Measurements from ENCODE around the gene PPIL1. TPM values are rescaled to one million over a fixed set of nuclear protein-coding genes. Genes with fewer than 3 reads are reported as not detected.

Gene PPIL1
- total and polyA plus RNA-seq, 5 experiments from 2014 or later, result 10.3 to 34.2 (median 27.1) TPM

- Mint-ChIP-seq H3K36me3 (peaks cover 0 to 2% (median under 1%) of the 10 kb centered on the region in 3 donors), H3K4me3 (peak overlapping the region; percentile 79 to 93 (median 89)), H3K27ac (peak overlapping the region in 9 of 10 donors; percentile 3 to 98 (median 94)), H3K4me1 (peaks cover 17 to 49% (median 35%) of the 10 kb centered on the region in 4 donors), H3K9me3 (no peaks in the 10 kb centered on the region), H3K27me3 (no peaks in the 10 kb centered on the region)
- POLR2A ChIA-PET, result interaction anchor here (0.7 to 4.6 kb wide), 5 partner anchors 12 to 98 kb away, joined by 3 to 32 read pairs (median 9); partner anchors contain the start of genes MTCH1 and PPIL1
- no peak for ATAC-seq
- no peak for DNase-seq
These were observed 12.5 kb upstream of the PPIL1 start for GRCh38 chr6:36886950-36887618.

GRCh38 chr6:36885461-36886401 is 11.1 kb upstream of the PPIL1 start, which contains the start of gene C6orf89:
TSS of gene C6orf89 (plus strand) at chr6:36885952. CDS start at chr6:36899445, 13,493 bp downstream.
- POLR2A ChIA-PET, result interaction anchor here (0.6 to 4.6 kb wide), 19 partner anchors 11 to 376 kb away, joined by 3 to 32 read pairs (median 3); partner anchors contain the start of genes MTCH1, PI16, PIM1 and PPIL1
- ATAC-seq (peak; percentile 96 to 98), DNase-seq (peak; percentile 92 to 99 (median 97))
- no peaks in the 10 kb centered on the region for H3K36me3 Mint-ChIP-seq
- peak within 1 kb of the TSS; percentile 79 to 93 (median 89) for H3K4me3 Mint-ChIP-seq
- peaks cover 17 to 44% (median 35%) of the 10 kb centered on the region in 4 donors for H3K4me1 Mint-ChIP-seq
- peak within 1 kb of the TSS; percentile 90 to 98 (median 96) for H3K27ac Mint-ChIP-seq
- no peaks in the 10 kb centered on the region for H3K27me3 Mint-ChIP-seq
- no peaks in the 10 kb centered on the region for H3K9me3 Mint-ChIP-seq

GRCh38 chr6:36884610-36885009 is 10.0 kb upstream of the PPIL1 start:
- peaks cover 15 to 40% (median 33%) of the 10 kb centered on the region in 4 donors for H3K4me1 Mint-ChIP-seq
- no peaks in the 10 kb centered on the region for H3K36me3 Mint-ChIP-seq
- H3K9me3 Mint-ChIP-seq, result no peaks in the 10 kb centered on the region
- peaks cover 0 to 1% (median 0%) of the 10 kb centered on the region in 5 donors for H3K27me3 Mint-ChIP-seq
- DNase-seq (no peak), ATAC-seq (no peak)
- peak overlapping the region; percentile 37 to 98 (median 82) for H3K27ac Mint-ChIP-seq
- no peak overlapping the region for H3K4me3 Mint-ChIP-seq
- POLR2A ChIA-PET, result interaction anchor here (0.6 to 4.6 kb wide), 7 partner anchors 9 to 287 kb away, joined by 3 to 32 read pairs (median 17); partner anchors contain the start of genes MTCH1, PIM1 and PPIL1

GRCh38 chr6:36875250-36875633 is 639 bp upstream of the PPIL1 start:
- no peak for DNase-seq
- H3K4me1 Mint-ChIP-seq, result peaks cover 13 to 40% (median 37%) of the 10 kb centered on the region in 4 donors
- peak overlapping the region; percentile 86 to 99 (median 98) for H3K4me3 Mint-ChIP-seq
- H3K27ac Mint-ChIP-seq, result peak overlapping the region; percentile 94 to 100 (median 99)
- H3K36me3 Mint-ChIP-seq, result peaks cover 0 to 17% (median 7%) of the 10 kb centered on the region in 3 donors
- POLR2A ChIA-PET, result interaction anchor here (0.6 to 3.6 kb wide), 10 partner anchors 10 to 365 kb away, joined by 3 to 32 read pairs (median 4); partner anchors contain the start of genes C6orf89 and MTCH1
- no peak for ATAC-seq
- no peaks in the 10 kb centered on the region for H3K9me3 Mint-ChIP-seq
- H3K27me3 Mint-ChIP-seq, result peaks cover 3 to 15% (median 7%) of the 10 kb centered on the region in 5 donors

GRCh38 chr6:36873612-36874442 is 776 bp downstream of the PPIL1 start:
- Mint-ChIP-seq H3K9me3 (no peaks in the 10 kb centered on the region), H3K4me3 (peak overlapping the region; percentile 86 to 99 (median 98)), H3K27me3 (peaks cover 3 to 7% (median 6%) of the 10 kb centered on the region in 5 donors), H3K27ac (peak overlapping the region; percentile 94 to 100 (median 99)), H3K4me1 (peaks cover 16 to 46% (median 45%) of the 10 kb centered on the region in 4 donors), H3K36me3 (peaks cover 0 to 27% (median 13%) of the 10 kb centered on the region in 3 donors)
- no peak for ATAC-seq
- peak in 1 of 10 donors; percentile 13 for DNase-seq
- POLR2A ChIA-PET, result interaction anchor here (0.5 to 3.6 kb wide), 7 partner anchors 9 to 294 kb away, joined by 3 to 32 read pairs (median 5); partner anchors contain the start of genes C6orf89 and MTCH1

GRCh38 chr6:36873115-36873514 is 1.5 kb downstream of the PPIL1 start:
- peaks cover 0 to 34% (median 13%) of the 10 kb centered on the region in 3 donors for H3K36me3 Mint-ChIP-seq
- ATAC-seq (no peak), DNase-seq (no peak)
- H3K9me3 Mint-ChIP-seq, result no peaks in the 10 kb centered on the region
- peak overlapping the region in 9 of 10 donors; percentile 36 to 100 (median 99) for H3K27ac Mint-ChIP-seq
- peaks cover 0 to 4% (median 1%) of the 10 kb centered on the region in 5 donors for H3K27me3 Mint-ChIP-seq
- H3K4me1 Mint-ChIP-seq, result peaks cover 17 to 50% (median 49%) of the 10 kb centered on the region in 4 donors
- POLR2A ChIA-PET, result interaction anchor here (0.5 to 2.3 kb wide), 3 partner anchors 9 to 132 kb away, joined by 4 to 6 read pairs (median 5); partner anchors contain the start of gene MTCH1
- peak overlapping the region; percentile 86 to 99 (median 98) for H3K4me3 Mint-ChIP-seq

GRCh38 chr6:36871686-36872085 is 2.9 kb downstream of the PPIL1 start:
- Mint-ChIP-seq H3K4me3 (no peak overlapping the region), H3K36me3 (peaks cover 0 to 46% (median 21%) of the 10 kb centered on the region in 3 donors), H3K27me3 (no peaks in the 10 kb centered on the region), H3K4me1 (peaks cover 27 to 63% (median 61%) of the 10 kb centered on the region in 4 donors), H3K27ac (no peak overlapping the region), H3K9me3 (no peaks in the 10 kb centered on the region)
- POLR2A ChIA-PET, result no interaction called here
- ATAC-seq, result no peak
- no peak for DNase-seq

GRCh38 chr6:36867471-36868224 is 7.0 kb downstream of the PPIL1 start:
- Mint-ChIP-seq H3K9me3 (no peaks in the 10 kb centered on the region), H3K4me3 (peak overlapping the region in 4 of 10 donors; percentile 5 to 21 (median 14)), H3K27me3 (no peaks in the 10 kb centered on the region), H3K4me1 (peaks cover 45 to 75% (median 59%) of the 10 kb centered on the region in 4 donors), H3K36me3 (peaks cover 0 to 83% (median 29%) of the 10 kb centered on the region in 3 donors), H3K27ac (peak overlapping the region in 1 of 10 donors; percentile 83)
- ATAC-seq (no peak), DNase-seq (no peak)
- POLR2A ChIA-PET, result no interaction called here

GRCh38 chr6:36865835-36866234 is 8.8 kb downstream of the PPIL1 start:
- ATAC-seq (no peak), DNase-seq (no peak)
- no peaks in the 10 kb centered on the region for H3K27me3 Mint-ChIP-seq
- peak overlapping the region in 1 of 10 donors; percentile 23 for H3K4me3 Mint-ChIP-seq
- peaks cover 0 to 85% (median 28%) of the 10 kb centered on the region in 3 donors for H3K36me3 Mint-ChIP-seq
- POLR2A ChIA-PET, result no interaction called here
- H3K4me1 Mint-ChIP-seq, result peaks cover 42 to 66% (median 51%) of the 10 kb centered on the region in 4 donors
- H3K27ac Mint-ChIP-seq, result peak overlapping the region in 5 of 10 donors; percentile 9 to 68 (median 41)
- no peaks in the 10 kb centered on the region for H3K9me3 Mint-ChIP-seq

GRCh38 chr6:36863670-36864540 is 10.7 kb downstream of the PPIL1 start:
- Mint-ChIP-seq H3K27me3 (no peaks in the 10 kb centered on the region), H3K36me3 (peaks cover 0 to 79% (median 26%) of the 10 kb centered on the region in 3 donors), H3K9me3 (no peaks in the 10 kb centered on the region), H3K4me3 (no peak overlapping the region), H3K27ac (peak overlapping the region in 4 of 10 donors; percentile 22 to 91 (median 36)), H3K4me1 (peaks cover 32 to 54% (median 44%) of the 10 kb centered on the region in 4 donors)
- no peak for DNase-seq
- POLR2A ChIA-PET, result interaction anchor here (1.6 kb wide), 1 partner anchor 10 kb away, joined by 6 read pairs; the partner anchor contains the start of gene PPIL1
- ATAC-seq, result no peak
